Peyer's patch (tissue), 4 donors: ENCODE results near the gene EIF4A3.

Experiments used
- CTCF ChIP-seq, 6 experiments: fragments of 450-650 bp in 4 of 6; fragments of 200-600 bp in 2 of 6; sonication (generic) in 1 of 6; IDR thresholded peaks; one replicate each; pipeline ENCODE4 v1.5.1; 2017 to 2019; ENCODE audit warnings: antibody characterized with exemption in 6 of 6, mild to moderate bottlenecking in 3 of 6, moderate library complexity in 1 of 6
- POLR2A ChIP-seq, 2 donors: fragments of 450-650 bp; IDR thresholded peaks; one replicate each; pipeline ENCODE4 v1.5.1; 2017; ENCODE audit warnings: antibody characterized with exemption in 2 of 2, mild to moderate bottlenecking in 2 of 2, moderate library complexity in 2 of 2

GRCh38 chr17:80141463-80142165, 5.3 kb downstream of the EIF4A3 start:
- TF ChIP-seq CTCF (IDR thresholded peaks at IDR 0.05) (no peak), POLR2A (IDR thresholded peaks at IDR 0.05) (no peak)
